Astrocyte of the spinal cord (primary cell): ENCODE data around the gene AMIGO1.

Experiments
- DNase-seq: peaks from one replicate; pipeline ENCODE4 v3.0.0; 2011; ENCODE audit warnings: low read depth, low spot score
- H3K4me3 ChIP-seq: 2 replicates; pipeline ENCODE4 v1.5.1; 2011; ENCODE audit warnings: low read depth, mild to moderate bottlenecking, low read length, moderate library complexity
- in situ Hi-C: cut with HindIII; loops from 2 replicates; pipeline ENCODE4 v1.10.0; 2017; ENCODE audit warnings: low sequenced_read_pairs
- TF ChIP-seq, protein P1 (sequence below): IDR thresholded peaks from 2 replicates; pipeline ENCODE4 v1.5.1; 2012; ENCODE audit warnings: low read depth, mild to moderate bottlenecking, low read length, inconsistent platforms

The AMIGO1 gene

DNA sequence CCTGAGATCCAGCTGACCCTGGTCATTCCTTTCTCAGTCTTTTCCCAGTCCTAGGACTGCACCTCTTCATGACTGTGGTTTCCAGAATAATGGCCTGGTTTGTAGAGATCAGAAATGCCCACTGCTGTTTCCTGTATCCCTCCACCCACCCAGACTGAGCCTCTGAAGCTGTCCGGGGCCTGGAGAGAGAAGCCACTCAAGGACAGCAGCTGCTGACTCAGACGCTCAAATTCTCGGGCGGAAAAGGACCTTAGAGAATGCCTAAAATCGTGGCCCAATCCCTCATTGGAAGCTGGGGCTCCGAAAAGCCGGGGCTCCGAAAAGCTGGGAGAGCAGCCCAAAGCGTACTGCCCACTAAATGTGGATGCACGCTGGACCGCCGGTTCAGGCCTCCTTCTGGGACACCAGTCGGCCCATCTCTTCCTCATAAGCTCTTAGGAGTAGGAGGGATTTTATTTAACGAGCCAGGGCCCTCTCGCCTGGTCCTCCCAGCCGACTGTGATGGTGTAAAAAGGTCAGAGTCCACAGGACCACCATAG lies 22.4 kb upstream of the AMIGO1 start:
- H3K4me3 ChIP-seq = no peak overlapping the region
- in situ Hi-C loops = no loop called here
- DNase-seq = no peak

DNA sequence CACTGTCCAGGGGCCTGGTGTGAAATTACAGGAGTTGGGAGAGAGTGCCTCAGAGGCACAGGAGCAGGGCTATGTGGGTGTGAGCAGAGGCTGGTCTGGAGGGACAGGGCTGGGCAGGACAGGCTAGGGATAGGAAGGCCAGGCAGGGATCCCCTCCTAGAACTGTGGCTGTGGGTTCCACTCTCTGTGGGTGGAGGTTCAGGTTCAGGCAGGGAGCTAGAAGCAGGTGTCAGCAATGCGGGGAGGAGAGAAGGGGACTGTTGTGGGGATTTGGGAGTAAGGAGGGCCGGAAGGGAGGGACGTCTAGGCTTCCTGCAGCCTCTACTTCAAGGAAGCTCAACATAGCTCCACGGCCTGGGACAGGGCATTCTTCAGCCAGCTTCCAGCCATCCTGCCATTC lies 21.9 kb upstream of the AMIGO1 start:
- in situ Hi-C loops = no loop called here
- TF ChIP-seq, protein P1, sequence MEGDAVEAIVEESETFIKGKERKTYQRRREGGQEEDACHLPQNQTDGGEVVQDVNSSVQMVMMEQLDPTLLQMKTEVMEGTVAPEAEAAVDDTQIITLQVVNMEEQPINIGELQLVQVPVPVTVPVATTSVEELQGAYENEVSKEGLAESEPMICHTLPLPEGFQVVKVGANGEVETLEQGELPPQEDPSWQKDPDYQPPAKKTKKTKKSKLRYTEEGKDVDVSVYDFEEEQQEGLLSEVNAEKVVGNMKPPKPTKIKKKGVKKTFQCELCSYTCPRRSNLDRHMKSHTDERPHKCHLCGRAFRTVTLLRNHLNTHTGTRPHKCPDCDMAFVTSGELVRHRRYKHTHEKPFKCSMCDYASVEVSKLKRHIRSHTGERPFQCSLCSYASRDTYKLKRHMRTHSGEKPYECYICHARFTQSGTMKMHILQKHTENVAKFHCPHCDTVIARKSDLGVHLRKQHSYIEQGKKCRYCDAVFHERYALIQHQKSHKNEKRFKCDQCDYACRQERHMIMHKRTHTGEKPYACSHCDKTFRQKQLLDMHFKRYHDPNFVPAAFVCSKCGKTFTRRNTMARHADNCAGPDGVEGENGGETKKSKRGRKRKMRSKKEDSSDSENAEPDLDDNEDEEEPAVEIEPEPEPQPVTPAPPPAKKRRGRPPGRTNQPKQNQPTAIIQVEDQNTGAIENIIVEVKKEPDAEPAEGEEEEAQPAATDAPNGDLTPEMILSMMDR = no peak
- no peak for DNase-seq
- no peak overlapping the region for H3K4me3 ChIP-seq

More for the DNA sequence above, 22.4 kb upstream of the AMIGO1 start:
- TF ChIP-seq, protein P1 = no peak

DNA sequence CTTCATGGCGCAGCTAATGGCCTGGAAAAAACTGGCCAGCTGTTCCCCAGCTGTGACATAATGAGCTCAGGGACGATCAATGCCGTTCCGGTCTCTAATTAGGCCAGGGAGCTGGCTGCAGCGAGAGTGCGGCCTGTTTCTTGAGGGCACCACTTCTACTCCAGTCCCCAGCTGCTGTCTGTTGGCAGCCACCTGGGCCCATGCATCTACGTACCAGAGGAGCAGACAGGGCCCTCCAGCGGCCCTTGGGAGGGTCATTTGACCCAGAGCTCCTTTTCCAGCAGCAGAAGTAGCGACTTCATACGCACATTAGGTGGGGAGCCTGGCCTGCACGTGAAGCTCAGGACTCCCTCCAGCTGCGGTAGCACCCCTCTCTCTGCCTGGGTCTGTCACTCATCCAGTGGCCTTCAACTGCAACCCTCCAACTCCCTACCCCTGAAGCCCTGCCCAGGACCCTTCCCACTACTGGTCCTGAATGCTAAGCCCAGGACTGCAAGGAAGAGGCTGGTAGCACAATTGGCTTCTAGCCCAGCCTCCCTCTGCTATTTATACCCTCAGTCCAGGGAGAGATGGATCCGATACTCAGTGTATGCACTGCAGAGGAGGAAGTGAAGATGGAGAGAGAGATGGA lies 21.0 kb upstream of the AMIGO1 start:
- in situ Hi-C loops = no loop called here
- TF ChIP-seq, protein P1 = no peak
- DNase-seq = no peak
- no peak overlapping the region for H3K4me3 ChIP-seq

DNA sequence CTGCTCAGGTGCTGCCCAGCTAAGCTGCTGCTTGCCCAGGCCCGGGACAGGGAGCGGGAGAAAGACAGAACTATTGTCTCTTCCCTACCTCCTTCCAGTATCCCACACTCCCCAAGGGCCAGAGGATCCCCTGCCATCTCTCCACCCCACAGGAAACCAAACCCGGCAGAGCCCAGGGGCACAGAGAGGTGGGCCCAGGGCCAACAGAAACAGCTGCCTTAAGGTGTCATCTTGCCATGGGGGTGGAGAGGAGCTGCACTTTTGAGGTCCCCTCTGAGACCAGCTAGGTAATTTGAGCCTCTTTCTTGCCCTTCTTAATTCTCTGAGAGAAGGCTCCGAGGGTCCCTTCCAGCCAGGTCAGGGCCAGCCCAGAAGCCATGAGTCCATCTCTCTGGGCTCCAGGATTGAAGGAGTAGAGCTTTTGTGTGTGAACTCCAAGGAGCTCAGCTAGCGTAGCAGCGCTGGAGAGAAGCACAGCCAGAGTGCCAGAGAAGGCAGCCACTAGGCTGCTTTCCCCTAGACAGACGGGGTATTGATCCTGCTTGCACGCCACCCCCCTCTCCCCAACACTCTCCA lies 20.4 kb upstream of the AMIGO1 start:
- in situ Hi-C loops = no loop called here
- H3K4me3 ChIP-seq = no peak overlapping the region
- TF ChIP-seq, protein P1 = no peak
- no peak for DNase-seq

DNA sequence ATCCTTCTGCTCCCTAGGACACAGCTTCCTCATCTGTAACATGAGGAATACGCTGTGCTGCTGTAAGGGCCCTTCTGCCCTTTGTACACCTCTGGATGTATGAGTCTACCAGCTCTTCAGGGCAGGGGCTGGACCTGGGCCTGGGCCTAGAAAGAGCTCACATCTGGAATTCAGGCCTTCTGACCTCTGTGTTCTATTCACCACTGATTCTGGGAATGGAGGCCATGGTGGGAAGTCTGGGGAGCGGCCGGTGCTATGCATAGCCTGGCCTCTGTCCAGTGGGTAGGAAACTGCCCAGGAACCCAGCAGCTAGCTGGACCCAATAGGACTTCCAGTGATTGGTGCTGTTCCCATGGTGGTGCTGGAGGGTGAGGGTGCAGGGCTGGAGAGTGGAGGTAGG lies 19.2 kb upstream of the AMIGO1 start:
- DNase-seq = no peak
- no peak overlapping the region for H3K4me3 ChIP-seq
- in situ Hi-C loops = no loop called here
- TF ChIP-seq, protein P1 = no peak

DNA sequence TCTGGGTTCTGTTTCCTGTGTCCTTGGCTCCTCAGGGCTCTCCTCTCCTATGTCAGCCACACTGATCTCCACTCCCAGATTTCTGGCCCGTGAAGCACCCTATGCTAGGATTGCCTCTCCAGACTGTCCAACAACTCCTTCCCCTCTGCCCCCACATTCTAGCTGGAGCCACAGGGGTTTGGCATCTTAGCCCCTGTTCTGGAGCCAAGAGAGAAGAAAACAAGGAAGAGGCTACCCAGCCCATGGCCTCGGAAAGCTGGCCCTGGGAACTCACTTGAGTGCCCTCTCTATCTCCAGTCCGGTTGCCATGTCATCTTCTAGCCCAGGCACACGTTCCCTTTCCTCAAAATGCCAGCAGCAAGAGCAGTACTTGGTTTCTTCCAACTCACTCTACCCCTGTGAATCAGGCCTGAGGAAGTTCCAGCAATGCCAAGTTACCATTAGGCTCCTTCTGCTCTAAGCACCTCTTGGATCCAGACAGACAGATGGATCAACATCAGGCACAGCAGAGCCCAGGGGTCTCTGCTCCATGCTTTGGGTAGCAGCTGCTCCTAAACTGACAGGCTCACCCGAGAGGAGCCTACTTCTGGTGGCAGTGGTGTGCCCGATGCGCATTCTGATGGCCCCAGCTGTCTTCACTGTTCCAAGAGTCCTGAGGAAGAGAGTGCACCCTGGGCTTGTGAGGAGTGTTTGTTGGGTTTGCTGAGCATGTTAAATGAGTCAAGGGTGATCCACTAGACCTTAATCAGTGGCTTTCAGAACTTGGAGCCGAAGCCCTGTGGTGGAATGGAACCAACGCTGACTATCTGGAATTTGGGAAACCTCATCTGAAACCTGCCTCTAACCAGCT lies 18.5 kb upstream of the AMIGO1 start:
- in situ Hi-C loops = no loop called here
- no peak overlapping the region for H3K4me3 ChIP-seq
- no peak for DNase-seq
- TF ChIP-seq, protein P1 = no peak
